ENCODE measurements around the gene PCOLCE2.

DNA sequence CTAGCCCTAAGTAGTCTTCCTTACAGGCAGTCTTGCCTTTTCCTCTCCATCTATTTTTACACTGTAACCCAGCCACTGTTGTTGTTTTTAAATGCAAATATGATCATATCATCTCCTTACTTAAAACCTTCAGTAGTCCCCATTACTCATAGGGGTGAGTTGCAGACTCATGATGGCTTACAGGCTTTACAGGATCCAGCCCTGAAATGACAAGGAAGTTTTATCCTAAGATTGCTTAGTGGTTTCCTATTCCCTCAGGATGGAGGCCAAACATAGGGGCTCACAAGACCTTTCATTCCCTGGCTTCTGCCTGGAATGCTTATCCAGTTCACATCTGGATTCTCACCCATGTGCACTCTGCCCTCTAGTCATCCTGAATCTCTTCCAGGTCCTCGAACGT lies 27.7 kb upstream of the PCOLCE2 start:
- TF ChIP-seq ZNF416 (CRISPR knock-in tag; IDR thresholded peaks at IDR 0.05) (no peak), ETV6 (CRISPR knock-in tag; IDR thresholded peaks at IDR 0.05) (no peak)
- TF ChIP-seq, protein P1, sequence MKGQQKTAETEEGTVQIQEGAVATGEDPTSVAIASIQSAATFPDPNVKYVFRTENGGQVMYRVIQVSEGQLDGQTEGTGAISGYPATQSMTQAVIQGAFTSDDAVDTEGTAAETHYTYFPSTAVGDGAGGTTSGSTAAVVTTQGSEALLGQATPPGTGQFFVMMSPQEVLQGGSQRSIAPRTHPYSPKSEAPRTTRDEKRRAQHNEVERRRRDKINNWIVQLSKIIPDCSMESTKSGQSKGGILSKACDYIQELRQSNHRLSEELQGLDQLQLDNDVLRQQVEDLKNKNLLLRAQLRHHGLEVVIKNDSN (CRISPR knock-in tag; IDR thresholded peaks at IDR 0.05) = no peak
- TF ChIP-seq, protein P2, sequence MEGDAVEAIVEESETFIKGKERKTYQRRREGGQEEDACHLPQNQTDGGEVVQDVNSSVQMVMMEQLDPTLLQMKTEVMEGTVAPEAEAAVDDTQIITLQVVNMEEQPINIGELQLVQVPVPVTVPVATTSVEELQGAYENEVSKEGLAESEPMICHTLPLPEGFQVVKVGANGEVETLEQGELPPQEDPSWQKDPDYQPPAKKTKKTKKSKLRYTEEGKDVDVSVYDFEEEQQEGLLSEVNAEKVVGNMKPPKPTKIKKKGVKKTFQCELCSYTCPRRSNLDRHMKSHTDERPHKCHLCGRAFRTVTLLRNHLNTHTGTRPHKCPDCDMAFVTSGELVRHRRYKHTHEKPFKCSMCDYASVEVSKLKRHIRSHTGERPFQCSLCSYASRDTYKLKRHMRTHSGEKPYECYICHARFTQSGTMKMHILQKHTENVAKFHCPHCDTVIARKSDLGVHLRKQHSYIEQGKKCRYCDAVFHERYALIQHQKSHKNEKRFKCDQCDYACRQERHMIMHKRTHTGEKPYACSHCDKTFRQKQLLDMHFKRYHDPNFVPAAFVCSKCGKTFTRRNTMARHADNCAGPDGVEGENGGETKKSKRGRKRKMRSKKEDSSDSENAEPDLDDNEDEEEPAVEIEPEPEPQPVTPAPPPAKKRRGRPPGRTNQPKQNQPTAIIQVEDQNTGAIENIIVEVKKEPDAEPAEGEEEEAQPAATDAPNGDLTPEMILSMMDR (IDR thresholded peaks at IDR 0.05) = no peak
- TF ChIP-seq, protein P3, sequence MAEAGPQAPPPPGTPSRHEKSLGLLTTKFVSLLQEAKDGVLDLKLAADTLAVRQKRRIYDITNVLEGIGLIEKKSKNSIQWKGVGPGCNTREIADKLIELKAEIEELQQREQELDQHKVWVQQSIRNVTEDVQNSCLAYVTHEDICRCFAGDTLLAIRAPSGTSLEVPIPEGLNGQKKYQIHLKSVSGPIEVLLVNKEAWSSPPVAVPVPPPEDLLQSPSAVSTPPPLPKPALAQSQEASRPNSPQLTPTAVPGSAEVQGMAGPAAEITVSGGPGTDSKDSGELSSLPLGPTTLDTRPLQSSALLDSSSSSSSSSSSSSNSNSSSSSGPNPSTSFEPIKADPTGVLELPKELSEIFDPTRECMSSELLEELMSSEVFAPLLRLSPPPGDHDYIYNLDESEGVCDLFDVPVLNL (CRISPR knock-in tag; IDR thresholded peaks at IDR 0.05; ENCODE audit: borderline replicate concordance, low read depth) = no peak
- TF ChIP-seq, protein P4, sequence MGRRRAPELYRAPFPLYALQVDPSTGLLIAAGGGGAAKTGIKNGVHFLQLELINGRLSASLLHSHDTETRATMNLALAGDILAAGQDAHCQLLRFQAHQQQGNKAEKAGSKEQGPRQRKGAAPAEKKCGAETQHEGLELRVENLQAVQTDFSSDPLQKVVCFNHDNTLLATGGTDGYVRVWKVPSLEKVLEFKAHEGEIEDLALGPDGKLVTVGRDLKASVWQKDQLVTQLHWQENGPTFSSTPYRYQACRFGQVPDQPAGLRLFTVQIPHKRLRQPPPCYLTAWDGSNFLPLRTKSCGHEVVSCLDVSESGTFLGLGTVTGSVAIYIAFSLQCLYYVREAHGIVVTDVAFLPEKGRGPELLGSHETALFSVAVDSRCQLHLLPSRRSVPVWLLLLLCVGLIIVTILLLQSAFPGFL (CRISPR knock-in tag; IDR thresholded peaks at IDR 0.05; ENCODE audit: borderline replicate concordance) = no peak
